Transverse colon (tissue), 3 donors: ENCODE measurements around the gene TMOD1.

Experiments used
- POLR2A ChIP-seq: fragments of 450-650 bp; IDR thresholded peaks from one replicate; pipeline ENCODE4 v1.6.1; 2016; ENCODE audit warnings: antibody characterized with exemption, mild to moderate bottlenecking, moderate library complexity
- TF ChIP-seq, protein P1 (sequence below), 5 experiments: fragments of 200-600 bp in 3 of 5; fragments of 450-650 bp in 2 of 5; sonication (generic) in 3 of 5; IDR thresholded peaks; 1 replicate in 2 of 5; 2 replicates in 3 of 5; pipeline ENCODE4 v1.5.1; 2016 to 2017; ENCODE audit warnings: antibody characterized with exemption in 5 of 5, inconsistent platforms in 3 of 5, mild to moderate bottlenecking in 2 of 5, moderate library complexity in 1 of 5

DNA sequence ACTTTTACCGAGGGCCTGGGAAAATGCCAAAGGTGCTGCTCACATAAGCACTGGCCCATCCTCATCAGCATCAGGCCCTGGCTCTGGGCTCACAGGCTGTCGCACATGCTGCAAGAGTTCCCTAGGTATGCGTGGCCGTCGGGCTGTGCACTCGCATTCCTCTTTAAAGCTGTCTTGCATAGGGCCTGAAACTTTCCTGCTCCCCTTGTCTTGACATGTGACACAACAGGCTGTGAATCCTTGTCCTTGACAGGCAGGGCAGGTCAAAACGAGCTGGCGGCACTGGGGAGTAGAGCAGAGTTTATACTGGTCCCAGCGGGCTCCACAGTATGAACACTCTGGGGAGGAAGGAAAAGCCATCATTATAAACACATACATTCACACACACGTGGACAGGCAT is 101.0 kb downstream of the TMOD1 start:
- TF ChIP-seq, protein P1, sequence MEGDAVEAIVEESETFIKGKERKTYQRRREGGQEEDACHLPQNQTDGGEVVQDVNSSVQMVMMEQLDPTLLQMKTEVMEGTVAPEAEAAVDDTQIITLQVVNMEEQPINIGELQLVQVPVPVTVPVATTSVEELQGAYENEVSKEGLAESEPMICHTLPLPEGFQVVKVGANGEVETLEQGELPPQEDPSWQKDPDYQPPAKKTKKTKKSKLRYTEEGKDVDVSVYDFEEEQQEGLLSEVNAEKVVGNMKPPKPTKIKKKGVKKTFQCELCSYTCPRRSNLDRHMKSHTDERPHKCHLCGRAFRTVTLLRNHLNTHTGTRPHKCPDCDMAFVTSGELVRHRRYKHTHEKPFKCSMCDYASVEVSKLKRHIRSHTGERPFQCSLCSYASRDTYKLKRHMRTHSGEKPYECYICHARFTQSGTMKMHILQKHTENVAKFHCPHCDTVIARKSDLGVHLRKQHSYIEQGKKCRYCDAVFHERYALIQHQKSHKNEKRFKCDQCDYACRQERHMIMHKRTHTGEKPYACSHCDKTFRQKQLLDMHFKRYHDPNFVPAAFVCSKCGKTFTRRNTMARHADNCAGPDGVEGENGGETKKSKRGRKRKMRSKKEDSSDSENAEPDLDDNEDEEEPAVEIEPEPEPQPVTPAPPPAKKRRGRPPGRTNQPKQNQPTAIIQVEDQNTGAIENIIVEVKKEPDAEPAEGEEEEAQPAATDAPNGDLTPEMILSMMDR (IDR thresholded peaks at IDR 0.05), result no peak
- no peak for TF ChIP-seq POLR2A
